SIG-M5 (cell line): ENCODE data around the gene C6orf89.

Experiments used
- DNase-seq: peaks from one replicate; lab custom pipeline; 2025; lab: John Stamatoyannopoulos, UW

Gene C6orf89

DNA sequence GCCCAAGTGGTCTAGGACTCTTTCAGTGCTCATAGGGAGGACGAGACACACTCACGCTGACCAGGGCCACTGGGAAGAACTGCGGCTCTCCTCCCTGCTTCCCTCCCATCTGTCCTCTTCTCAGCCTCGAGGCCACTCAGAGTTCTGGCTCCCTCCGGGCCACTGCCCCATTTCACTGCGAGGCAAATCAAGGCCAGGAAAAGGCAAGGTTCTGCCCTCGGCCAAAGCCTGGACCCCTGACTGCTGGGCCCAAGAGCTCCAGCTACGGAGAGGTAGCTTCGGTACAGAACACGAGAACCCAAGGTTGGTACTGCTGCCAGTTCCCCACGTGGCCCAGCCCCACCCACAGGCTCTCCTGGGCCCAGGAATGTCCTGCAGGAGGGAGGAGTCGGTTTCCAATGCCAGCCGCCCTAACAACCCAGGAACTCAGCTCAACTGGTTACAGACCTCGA, 83.5 kb downstream of the C6orf89 start:
- no peak for DNase-seq

DNA sequence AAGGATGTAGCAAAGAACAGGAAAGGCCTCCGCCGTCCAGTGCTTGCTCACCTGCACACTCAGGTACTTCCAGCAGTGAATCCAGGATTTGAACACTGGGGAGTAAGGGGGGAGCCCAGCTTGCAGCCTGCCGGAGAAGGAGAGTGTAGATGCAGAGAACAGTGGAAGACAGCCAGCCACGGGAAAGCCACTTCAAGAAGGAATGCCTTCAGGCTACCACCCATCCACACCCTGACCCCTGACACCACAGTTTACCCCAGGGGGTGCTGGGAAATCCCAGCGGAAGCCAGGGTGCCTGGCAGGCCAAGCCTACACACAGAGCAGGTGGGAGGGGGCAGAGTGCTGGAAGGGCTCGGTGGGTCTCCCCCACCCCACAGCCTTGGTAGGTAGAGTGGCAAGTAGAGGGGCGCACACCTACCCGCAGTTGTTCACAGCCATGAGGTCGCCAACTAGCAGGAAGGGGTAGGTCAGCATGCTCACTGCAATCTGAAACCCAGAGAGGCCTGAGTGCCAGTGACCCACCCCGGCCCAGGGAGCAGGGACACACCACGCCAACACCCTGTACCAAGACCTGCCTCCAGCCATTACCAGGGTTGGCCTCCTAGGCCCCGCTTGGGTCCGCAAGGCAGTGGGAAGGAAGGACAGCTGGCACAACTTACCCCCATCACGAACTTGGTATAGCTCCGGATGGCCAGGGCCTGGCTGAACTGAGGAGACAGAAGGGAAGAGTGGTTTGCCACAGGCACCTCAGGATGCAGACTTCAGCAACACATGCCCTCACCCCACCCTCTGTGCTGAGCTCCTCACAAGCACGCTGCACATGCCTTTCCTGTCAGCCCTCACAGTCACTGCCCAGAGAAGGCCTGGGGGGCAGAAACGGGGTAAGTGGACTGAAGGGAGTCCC, 84.5 kb downstream of the C6orf89 start:
- DNase-seq, result no peak

DNA sequence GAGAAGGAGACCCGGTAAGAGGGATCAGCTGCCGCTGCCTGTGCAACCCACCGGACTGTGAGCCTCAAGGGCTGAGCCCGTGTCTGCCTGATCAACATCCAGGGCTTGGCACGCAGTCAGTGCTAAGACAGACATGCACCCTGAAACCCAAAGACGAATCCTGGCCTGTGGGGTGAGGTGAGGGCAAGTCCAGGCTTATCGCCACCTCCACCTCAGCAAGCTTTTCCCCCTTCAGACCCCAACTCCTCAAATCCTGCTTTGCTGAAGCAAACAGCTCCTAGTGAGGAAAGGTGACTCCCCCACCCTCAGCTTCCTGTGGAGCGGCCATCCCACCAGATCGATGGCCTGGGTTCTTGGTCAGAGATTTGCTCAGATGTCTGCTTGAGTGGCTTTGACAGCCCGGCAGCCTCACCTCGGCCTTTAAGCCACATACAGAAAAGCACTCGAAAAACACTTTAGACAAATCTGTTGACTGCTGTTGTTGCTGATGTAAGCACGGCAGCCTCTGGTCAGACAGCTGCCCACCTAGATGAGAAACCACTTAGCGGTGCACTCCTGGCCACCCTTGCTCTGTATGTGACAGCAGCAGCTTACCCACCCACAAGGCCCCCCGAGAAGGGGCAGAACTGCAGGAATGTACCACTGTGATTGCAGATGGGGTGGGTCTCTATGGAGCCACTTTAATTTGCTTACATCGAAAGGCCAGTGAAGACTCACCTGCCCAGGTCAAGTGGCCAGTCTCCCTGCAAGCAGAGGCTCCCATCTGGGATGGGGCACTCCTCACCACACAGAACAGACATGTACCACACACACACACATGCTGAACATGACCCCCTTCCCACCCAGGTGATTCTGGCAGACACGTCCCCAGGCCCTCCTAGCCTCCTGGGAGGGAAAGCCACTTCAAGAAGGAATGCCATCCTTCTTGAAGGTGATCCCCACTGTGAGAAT, 85.4 kb downstream of the C6orf89 start:
- DNase-seq, result no peak

DNA sequence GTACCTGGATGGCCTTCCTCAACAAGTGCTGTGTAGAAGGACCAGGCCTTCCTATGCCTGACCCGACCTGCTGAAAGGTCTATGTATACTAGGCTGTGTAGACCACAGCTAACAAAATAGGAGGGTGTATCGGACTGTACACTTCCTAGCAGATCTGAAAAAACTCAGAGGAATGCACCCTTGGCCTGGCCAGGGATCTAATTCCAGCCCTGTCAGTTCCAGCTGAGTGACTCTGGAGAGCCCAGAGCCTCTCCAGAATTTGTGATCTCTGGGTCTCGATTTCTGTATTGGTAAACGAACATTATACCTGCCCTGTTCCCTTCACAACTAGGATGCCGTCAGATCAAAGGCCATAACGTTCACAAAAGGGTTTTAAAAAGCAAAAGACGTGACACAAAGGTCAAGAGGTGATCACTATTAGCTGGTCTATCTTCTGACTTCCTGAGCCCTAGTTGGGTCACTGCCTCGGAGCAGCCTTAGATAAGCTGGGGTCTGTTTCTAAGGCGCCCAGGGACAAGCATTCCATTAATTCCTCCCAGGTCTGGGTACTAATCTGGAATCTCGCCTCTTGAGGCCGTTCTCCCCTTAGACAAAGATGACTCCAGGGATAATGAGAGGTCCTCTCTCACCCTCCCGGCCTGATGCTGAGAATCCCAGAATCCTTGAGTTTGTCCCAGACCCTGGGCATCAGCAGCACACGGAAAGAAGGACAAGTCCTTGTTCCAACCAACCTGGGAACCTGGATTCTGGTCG, 86.3 kb downstream of the C6orf89 start:
- no peak for DNase-seq

DNA sequence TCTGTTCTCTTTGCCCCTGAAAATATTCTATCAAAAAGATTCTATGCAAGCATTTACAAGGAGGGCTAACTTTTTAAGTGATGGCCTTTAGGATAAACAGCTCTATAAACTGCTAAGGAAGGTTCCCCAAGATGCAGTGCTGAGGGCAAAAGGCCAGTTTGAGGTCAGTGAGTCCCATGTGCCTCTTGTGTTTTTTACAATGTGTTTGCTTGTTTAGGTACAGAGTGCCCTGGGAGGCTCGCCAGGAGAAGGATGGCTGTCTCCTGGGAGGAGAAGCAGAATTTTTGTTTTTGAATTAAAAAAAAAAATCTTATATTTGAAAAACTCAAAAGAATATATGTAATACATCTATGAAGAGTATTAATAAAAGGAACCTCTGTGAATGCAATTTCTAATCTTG, 87.4 kb downstream of the C6orf89 start:
- DNase-seq, result no peak

DNA sequence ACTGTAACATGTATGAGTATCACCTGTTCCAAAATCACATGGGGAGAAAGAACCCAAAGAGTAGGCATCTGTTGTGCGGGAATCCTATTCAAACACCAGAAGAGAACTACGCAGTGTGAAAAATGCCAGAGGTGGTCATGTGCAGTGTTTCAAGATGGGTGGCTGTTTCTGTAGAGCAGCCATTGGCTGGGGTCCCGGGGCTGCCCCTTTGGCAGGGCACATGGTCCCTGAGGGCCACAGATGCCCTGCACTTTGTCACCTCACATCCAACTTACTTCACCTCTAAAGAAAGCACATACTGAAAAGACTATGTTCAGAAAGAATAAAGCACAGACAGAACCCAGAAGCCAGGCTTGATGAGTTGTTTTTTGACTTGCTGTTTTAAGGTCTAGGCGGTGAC, 87.9 kb downstream of the C6orf89 start:
- no peak for DNase-seq

DNA sequence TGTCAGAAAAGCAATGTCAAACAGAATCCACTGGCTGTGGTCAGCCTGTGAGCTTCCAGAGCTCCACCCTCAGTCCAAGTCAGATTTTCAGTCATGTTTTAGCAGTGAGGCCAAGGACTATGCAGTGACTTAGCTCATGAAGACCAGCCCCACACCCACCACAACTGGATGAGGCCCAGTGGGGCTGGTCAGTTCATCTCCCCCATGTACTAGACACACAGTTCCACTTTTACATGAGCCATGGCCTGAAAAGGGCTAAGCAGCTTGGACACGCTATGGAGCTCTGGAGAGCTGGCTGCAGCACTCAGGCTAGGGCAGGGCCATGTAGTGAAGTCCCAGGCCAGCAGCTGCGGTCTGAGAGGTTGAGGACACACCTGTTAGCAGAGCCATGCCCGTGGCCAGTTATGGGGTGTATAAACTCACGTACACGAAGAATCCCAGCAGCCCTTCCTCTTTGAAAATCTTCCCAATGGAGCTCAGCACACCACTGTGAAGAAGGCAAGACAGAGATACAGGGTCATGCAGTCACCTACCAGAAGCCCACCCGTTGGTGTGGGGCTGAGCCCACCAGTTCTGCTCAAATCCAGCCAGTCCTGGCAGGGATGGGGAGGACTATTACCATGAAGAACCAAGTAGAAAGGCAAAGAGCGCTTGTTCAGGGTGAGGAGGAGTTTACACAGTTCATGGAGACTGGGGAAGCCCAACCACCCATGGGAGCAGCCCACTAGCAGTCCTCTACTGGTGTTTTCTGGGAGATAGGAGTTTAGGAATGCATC, 89.7 kb downstream of the C6orf89 start:
- no peak for DNase-seq

DNA sequence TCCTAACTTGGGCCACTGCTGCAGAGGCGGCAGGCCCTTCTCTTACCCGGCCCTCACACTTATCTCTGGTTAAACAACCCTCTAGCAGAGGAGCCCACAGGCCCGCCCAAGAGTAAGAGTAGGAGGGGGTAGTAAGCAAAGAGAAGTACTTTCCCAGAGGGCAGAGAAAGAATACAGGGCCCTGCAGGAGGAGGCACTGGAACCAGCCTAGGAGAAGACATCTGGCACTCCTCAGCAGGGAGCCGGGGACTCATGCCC, 90.2 kb downstream of the C6orf89 start:
- no peak for DNase-seq

DNA sequence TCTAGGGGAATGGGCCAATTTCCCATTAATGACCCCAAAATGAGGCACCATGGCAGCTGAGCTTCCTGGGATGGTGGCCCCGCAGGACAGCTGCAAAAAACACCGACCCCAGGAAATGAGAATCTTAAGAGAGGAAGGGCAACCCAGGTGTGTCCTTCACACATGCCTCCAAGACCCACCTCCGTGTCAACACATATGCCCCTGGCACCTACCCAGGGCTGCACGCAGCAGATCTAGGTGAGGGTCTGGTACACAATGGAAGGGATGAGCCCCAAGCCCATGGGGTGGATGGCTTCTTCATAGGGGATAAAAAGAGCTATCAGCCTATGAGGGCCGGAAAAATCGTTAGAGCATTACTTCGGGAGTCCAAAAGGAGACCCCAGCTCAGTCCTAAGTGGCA, 90.8 kb downstream of the C6orf89 start:
- DNase-seq, result no peak

DNA sequence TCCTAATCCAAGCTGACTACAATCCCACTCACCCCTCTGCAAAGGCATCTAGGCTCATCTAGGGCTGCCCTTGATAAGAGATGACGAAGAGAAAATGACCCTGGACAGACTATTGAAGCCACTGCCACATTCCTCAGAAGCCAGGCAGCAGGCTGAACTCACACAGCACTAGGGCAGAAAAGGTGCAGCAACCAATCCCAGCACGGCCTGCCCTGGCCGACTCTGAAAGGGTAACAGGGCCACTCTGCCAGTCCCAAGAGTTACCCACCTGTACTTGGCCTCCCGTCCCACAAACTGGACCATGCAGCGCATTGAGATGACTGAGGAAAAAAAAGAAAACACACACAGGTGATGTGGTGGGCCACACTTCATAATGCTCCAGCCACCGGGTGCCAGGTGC, 91.2 kb downstream of the C6orf89 start:
- DNase-seq, result no peak

DNA sequence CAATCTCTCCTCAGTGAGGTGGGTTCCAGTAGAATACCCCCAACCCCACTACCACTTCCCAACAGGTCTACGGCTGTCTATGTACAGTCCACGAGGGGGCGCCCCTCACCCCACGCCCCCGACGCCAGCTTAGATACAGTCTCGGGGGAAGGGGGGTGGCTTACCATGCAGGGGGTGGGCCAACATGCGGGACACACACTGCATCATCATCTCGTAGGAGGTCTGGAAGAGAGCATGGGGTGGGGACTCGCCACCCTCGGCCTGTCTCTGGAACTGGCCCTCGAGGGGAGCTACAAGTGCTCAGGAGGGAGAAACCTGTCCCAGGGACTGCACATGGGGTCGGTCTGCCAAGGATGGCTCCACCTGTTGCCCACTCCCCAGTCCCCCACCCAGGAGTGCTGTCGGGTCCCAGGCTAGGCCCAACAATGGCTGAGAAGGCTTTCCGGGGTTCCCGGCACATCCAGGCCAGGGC, 91.8 kb downstream of the C6orf89 start:
- no peak for DNase-seq
